Transverse colon (tissue), 4 donors: Measurements from ENCODE around the gene TMEM255B. TPM values are rescaled to one million over a fixed set of nuclear protein-coding genes. Genes with fewer than 3 reads are reported as not detected.

Source experiments
- DNase-seq: peaks from one replicate; pipeline ENCODE4 v3.0.0-alpha.2; 2019
- H3K27ac ChIP-seq, 4 donors: fragments of 200-600 bp; sonication (generic); 2 replicates each; pipeline ENCODE4 v1.5.1; 2016 to 2018; ENCODE audit warnings: inconsistent platforms in 4 of 4
- H3K27me3 ChIP-seq: fragments of 200-600 bp; sonication (generic); 2 replicates; pipeline ENCODE4 v1.5.1; 2017; ENCODE audit warnings: inconsistent platforms
- H3K36me3 ChIP-seq, 4 donors: fragments of 200-600 bp; sonication (generic); 2 replicates each; pipeline ENCODE4 v1.5.1; 2017 to 2019; ENCODE audit warnings: inconsistent platforms in 4 of 4
- H3K4me1 ChIP-seq, 4 donors: fragments of 200-600 bp; sonication (generic); 2 replicates each; pipeline ENCODE4 v1.5.1; 2017 to 2020; ENCODE audit warnings: inconsistent platforms in 4 of 4
- H3K4me3 ChIP-seq, 4 donors: fragments of 200-600 bp; sonication (generic); 1 replicate in 1 of 4; 2 replicates in 3 of 4; pipeline versions ENCODE4 v1.5.1 to v1.6.1; 2017 to 2019; ENCODE audit warnings: inconsistent platforms in 4 of 4
- H3K9me3 ChIP-seq, 2 donors: fragments of 200-600 bp; sonication (generic); 2 replicates each; pipeline ENCODE4 v1.5.1; 2017 to 2019; ENCODE audit warnings: inconsistent platforms in 2 of 2
- EP300 ChIP-seq: sonication (generic); formaldehyde crosslinking; IDR thresholded peaks from one replicate; pipeline ENCODE4 v1.6.1; 2017; ENCODE audit warnings: antibody characterized with exemption, low read depth
- POLR2A ChIP-seq: fragments of 450-650 bp; IDR thresholded peaks from one replicate; pipeline ENCODE4 v1.6.1; 2016; ENCODE audit warnings: antibody characterized with exemption, mild to moderate bottlenecking, moderate library complexity
- POLR2AphosphoS5 ChIP-seq, 3 donors: sonication (generic); formaldehyde crosslinking; IDR thresholded peaks; one replicate each; pipeline ENCODE4 v1.6.1; 2016; ENCODE audit warnings: antibody characterized with exemption in 3 of 3
- WGBS, 2 donors: methylation state at CpG; one replicate each; pipeline ENCODE4 v1.1.5; 2018; ENCODE audit warnings: low coverage in 1 of 2; 5-methylcytosine and 5-hydroxymethylcytosine counted together
- in situ Hi-C, 4 donors: fragments of 200-750 bp; cut with MboI; loops; one replicate each; pipeline versions ENCODE4 v1.15.0 to v1.15.1; 2017; ENCODE audit warnings: low sequenced_read_pairs in 3 of 4, low pct_ligation_motif_present in 1 of 4, low pct_unique_long_range_greater_than_20kb in 1 of 4
- intact Hi-C: fragments of 100-400 bp; cut with DNase I; formaldehyde crosslinking; loops from one replicate; pipeline ENCODE4 v1.15.1; 2023; ENCODE audit warnings: low total_unique reads
- total RNA-seq, 4 donors: library from RNA; depleted of rRNA; stranded (reverse); fragments of >200 nt; gene quantifications; one replicate each; pipeline ENCODE4 v1.1.0, GENCODE V29; 2016
- TF ChIP-seq, protein P1 (sequence below), 5 experiments: fragments of 200-600 bp in 3 of 5; fragments of 450-650 bp in 2 of 5; sonication (generic) in 3 of 5; IDR thresholded peaks; 1 replicate in 2 of 5; 2 replicates in 3 of 5; pipeline ENCODE4 v1.5.1; 2016 to 2017; ENCODE audit warnings: antibody characterized with exemption in 5 of 5, inconsistent platforms in 3 of 5, mild to moderate bottlenecking in 2 of 5, moderate library complexity in 1 of 5

The TMEM255B gene
- total RNA-seq, 4 donors from 2014 or later: 0.79 to 27.7 (median 9.4) TPM

DNA sequence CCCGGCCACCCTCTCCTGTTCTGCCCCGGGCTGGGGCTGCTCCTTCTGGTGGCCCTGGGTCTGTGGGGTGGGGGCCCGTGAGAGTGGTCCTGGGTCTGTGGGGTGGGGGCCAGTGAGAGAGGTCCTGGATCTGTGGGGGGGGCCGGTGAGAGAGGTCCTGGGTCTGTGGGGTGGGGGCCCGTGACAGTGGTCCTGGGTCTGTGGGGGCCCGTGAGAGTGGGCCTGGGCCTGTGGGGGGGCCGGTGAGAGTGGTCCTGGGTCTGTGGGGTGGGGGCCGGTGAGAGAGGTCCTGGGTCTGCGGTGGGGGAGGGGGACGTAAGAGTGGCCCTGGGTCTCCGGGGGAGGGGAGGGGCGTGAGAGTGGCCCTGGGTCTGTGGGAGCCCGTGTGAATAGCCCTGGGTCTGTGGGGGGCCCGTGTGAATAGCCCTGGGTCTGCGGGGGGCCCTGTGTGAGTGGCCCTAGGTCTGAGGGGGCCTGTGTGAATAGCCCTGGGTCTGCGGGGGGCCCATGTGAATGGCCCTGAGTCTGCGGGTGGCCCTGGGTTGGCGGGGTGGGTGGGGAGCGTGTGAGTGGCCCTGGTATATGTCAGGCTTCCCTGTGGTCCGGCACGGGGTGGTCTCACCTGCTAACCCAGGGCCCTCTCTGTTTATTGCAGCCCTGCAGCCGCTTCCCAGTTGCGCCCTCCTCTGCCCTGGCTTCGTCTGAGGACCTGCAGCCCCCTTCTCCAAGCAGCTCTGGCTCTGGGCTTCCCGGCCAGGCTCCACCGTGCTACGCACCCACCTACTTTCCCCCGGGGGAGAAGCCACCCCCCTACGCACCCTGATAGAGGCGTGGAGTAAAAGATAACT lies 52.3 kb downstream of the TMEM255B start:
- intact Hi-C loops (loop anchor here (5.0 kb wide), 1 partner anchor 136 kb away; no protein-coding TSS in a partner anchor), in situ Hi-C loops (no loop called here)
- Histone ChIP-seq H3K36me3 (no peaks in the 10 kb centered on the region), H3K27ac (no peak overlapping the region), H3K4me1 (peaks cover 0 to 2% (median under 1%) of the 10 kb centered on the region in 4 donors), H3K27me3 (no peaks in the 10 kb centered on the region), H3K9me3 (no peaks in the 10 kb centered on the region), H3K4me3 (no peak overlapping the region)
- TF ChIP-seq EP300: no peak
- TF ChIP-seq POLR2AphosphoS5 (IDR thresholded peaks at IDR 0.05): no peak
- TF ChIP-seq, protein P1, sequence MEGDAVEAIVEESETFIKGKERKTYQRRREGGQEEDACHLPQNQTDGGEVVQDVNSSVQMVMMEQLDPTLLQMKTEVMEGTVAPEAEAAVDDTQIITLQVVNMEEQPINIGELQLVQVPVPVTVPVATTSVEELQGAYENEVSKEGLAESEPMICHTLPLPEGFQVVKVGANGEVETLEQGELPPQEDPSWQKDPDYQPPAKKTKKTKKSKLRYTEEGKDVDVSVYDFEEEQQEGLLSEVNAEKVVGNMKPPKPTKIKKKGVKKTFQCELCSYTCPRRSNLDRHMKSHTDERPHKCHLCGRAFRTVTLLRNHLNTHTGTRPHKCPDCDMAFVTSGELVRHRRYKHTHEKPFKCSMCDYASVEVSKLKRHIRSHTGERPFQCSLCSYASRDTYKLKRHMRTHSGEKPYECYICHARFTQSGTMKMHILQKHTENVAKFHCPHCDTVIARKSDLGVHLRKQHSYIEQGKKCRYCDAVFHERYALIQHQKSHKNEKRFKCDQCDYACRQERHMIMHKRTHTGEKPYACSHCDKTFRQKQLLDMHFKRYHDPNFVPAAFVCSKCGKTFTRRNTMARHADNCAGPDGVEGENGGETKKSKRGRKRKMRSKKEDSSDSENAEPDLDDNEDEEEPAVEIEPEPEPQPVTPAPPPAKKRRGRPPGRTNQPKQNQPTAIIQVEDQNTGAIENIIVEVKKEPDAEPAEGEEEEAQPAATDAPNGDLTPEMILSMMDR (IDR thresholded peaks at IDR 0.05): no peak
- TF ChIP-seq POLR2A: no peak
- DNase-seq: no peak
- 84% methylated on average over 27 of the region's 30 CpGs; no CpG with 5 or more reads in 1 of the 2 donors for WGBS, 2 donors

DNA sequence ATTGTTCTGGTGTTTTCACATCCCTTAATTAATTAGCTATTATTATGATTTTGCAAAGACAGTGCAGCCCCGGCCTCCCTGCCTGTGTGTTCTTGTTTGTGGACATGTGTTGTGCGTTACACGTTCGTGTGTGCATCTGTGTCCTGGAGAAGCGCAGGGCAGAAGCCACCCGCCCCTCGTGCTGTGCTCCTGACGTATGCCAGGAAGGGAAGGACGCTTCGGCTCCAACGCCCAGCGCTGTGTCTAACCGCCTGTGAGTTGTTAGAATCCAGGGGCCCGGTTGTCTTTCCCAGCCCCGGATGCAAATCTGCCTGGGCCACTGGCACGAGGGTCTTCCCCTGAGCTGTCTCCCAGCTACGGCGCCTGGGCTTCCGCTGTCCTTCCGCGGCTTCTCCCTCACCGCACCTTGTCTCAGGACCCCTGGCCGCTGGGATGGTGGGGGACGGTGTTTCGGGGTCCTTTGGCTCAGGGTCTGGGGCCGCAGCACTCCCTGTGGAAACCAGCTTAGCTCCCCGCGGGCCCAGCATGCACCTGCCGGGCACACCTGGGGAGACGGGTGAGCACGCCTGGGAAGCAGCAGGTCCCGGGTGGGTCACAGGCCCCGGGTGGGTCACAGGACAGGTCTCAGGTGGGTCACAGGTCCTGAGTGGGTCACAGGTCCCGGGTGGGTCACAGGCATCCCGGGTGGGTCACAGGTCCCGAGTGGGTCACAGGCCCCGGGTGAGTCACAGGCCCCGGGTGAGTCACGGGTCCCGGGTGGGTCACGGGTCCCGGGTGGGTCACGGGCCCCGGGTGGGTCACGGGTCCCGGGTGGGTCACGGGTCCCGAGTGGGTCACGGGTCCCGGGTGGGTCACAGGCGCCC lies 53.4 kb downstream of the TMEM255B start:
- Histone ChIP-seq H3K9me3 (no peaks in the 10 kb centered on the region), H3K27me3 (no peaks in the 10 kb centered on the region), H3K4me1 (peaks cover 0 to 8% (median 5%) of the 10 kb centered on the region in 4 donors), H3K4me3 (no peak overlapping the region), H3K27ac (no peak overlapping the region), H3K36me3 (no peaks in the 10 kb centered on the region)
- in situ Hi-C loops (no loop called here), intact Hi-C loops (loop anchor here (5.0 kb wide), 1 partner anchor 135 kb away; no protein-coding TSS in a partner anchor)
- WGBS, 2 donors: 84 to 90% methylated on average over 2 to 40 of the region's 51 CpGs
- no peak for DNase-seq
- TF ChIP-seq EP300 (no peak), POLR2A (no peak), POLR2AphosphoS5 (IDR thresholded peaks at IDR 0.05) (no peak)
- TF ChIP-seq, protein P1 (IDR thresholded peaks at IDR 0.05): no peak

DNA sequence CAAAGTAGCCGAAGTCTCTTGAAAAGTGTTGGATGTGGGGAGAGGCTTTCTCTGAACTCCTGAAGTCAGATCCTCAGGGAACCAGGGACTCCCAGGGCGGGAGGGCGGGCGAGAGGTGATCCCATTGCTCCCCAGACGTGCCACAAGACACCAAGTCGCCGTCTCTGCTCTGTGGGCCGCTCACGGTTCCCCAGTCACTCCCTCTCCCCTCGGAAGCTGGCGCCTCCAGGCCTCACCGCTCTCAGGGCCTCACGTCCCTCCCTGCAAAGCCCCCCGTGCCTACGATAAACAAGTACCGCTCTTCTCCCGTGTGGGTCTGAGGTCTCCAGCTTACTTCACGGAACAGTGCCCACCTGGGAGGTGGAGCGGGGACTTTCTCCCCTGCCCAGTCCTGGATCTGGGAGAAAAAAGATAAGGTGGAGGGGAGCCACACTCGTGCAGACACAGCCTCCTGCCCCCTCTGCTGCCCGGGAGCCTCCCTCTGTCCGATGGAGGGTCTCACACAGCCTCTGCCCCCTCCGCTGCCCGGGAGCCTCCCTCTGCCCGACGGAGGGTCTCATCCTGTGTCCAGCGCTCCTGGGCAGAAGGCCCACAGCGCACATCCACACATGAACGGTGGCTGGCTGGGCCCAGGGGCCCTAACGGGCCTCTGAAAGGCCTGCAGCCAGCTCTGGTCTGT lies 54.2 kb downstream of the TMEM255B start:
- no peak overlapping the region for H3K4me3 ChIP-seq
- intact Hi-C loops: loop anchor here (5.0 kb wide), 1 partner anchor 134 kb away; no protein-coding TSS in a partner anchor
- in situ Hi-C loops: no loop called here
- no peaks in the 10 kb centered on the region for H3K9me3 ChIP-seq
- no peaks in the 10 kb centered on the region for H3K36me3 ChIP-seq
- TF ChIP-seq POLR2AphosphoS5 (IDR thresholded peaks at IDR 0.05) (no peak), EP300 (no peak), POLR2A (no peak)
- TF ChIP-seq, protein P1 (IDR thresholded peaks at IDR 0.05): no peak
- DNase-seq: no peak
- H3K4me1 ChIP-seq: peaks cover 0 to 8% (median 5%) of the 10 kb centered on the region in 4 donors
- H3K27ac ChIP-seq: no peak overlapping the region
- no peaks in the 10 kb centered on the region for H3K27me3 ChIP-seq
- 87% methylated on average over 30 of the region's 30 CpGs; no CpG with 5 or more reads in 1 of the 2 donors for WGBS, 2 donors
